ENCODE results near the gene CD6. TPM values are rescaled to one million over a fixed set of nuclear protein-coding genes. Genes with fewer than 3 reads are reported as not detected.
A peak's percentile ranks its signal among the peaks of the same experiment; 100 is the strongest.
"Not testable (repeated sequence)": the region's sequence is repeated elsewhere in the genome, so short reads cannot be mapped to it uniquely, and the experiment has no call there.

CD6 gene
- total RNA-seq, 1 donor from 2014 or later, result 327 TPM

GRCh38 chr11:61054513-61054912, 83.0 kb downstream of the CD6 start:
- Mint-ChIP-seq H3K27ac (peak overlapping the region; percentile 96), H3K4me1 (ENCODE audit: low read depth) (peaks cover 83% of the 10 kb centered on the region), H3K9me3 (peaks cover 6% of the 10 kb centered on the region), H3K36me3 (ENCODE audit: low read depth) (peaks cover 88% of the 10 kb centered on the region), H3K27me3 (ENCODE audit: low read depth) (no peaks in the 10 kb centered on the region), H3K4me3 (ENCODE audit: low read depth) (no peak overlapping the region)
- intact Hi-C loops (cut with micrococcal nuclease), result no loop called here
- no peak for DNase-seq (ENCODE audit: low spot score)

GRCh38 chr11:61054927-61055562, 83.6 kb downstream of the CD6 start:
- Mint-ChIP-seq H3K27ac (peak overlapping the region; percentile 96), H3K27me3 (ENCODE audit: low read depth) (no peaks in the 10 kb centered on the region), H3K9me3 (peaks cover 6% of the 10 kb centered on the region), H3K4me1 (ENCODE audit: low read depth) (peaks cover 80% of the 10 kb centered on the region), H3K36me3 (ENCODE audit: low read depth) (peaks cover 88% of the 10 kb centered on the region), H3K4me3 (ENCODE audit: low read depth) (peak overlapping the region; percentile 47)
- DNase-seq (ENCODE audit: low spot score), result no peak
- intact Hi-C loops (cut with micrococcal nuclease), result loop anchor here (1.0 kb wide), 1 partner anchor 27 kb away; no protein-coding TSS in a partner anchor

- Mint-ChIP-seq H3K4me1 (ENCODE audit: low read depth) (peaks cover 79% of the 10 kb centered on the region), H3K36me3 (ENCODE audit: low read depth) (peaks cover 85% of the 10 kb centered on the region), H3K4me3 (ENCODE audit: low read depth) (peak overlapping the region; percentile 58), H3K27me3 (ENCODE audit: low read depth) (no peaks in the 10 kb centered on the region), H3K9me3 (peaks cover 6% of the 10 kb centered on the region), H3K27ac (peak overlapping the region; percentile 96)
- no peak for DNase-seq (ENCODE audit: low spot score)
- intact Hi-C loops (cut with micrococcal nuclease), result loop anchor here (1.0 kb wide), 1 partner anchor 27 kb away; no protein-coding TSS in a partner anchor
Observed at GRCh38 chr11:61055776-61056175, 84.3 kb downstream of the CD6 start.

GRCh38 chr11:61056571-61056970, 85.1 kb downstream of the CD6 start:
- DNase-seq (ENCODE audit: low spot score), result no peak
- H3K4me1 Mint-ChIP-seq (ENCODE audit: low read depth), result peaks cover 79% of the 10 kb centered on the region
- H3K27ac Mint-ChIP-seq, result peak overlapping the region; percentile 96
- peaks cover 83% of the 10 kb centered on the region for H3K36me3 Mint-ChIP-seq (ENCODE audit: low read depth)
- no peaks in the 10 kb centered on the region for H3K9me3 Mint-ChIP-seq
- no peak overlapping the region for H3K4me3 Mint-ChIP-seq (ENCODE audit: low read depth)
- H3K27me3 Mint-ChIP-seq (ENCODE audit: low read depth), result no peaks in the 10 kb centered on the region
- intact Hi-C loops (cut with micrococcal nuclease), result no loop called here

GRCh38 chr11:61056981-61057380, 85.5 kb downstream of the CD6 start:
- intact Hi-C loops (cut with micrococcal nuclease), result no loop called here
- no peak for DNase-seq (ENCODE audit: low spot score)
- Mint-ChIP-seq H3K27me3 (ENCODE audit: low read depth) (no peaks in the 10 kb centered on the region), H3K27ac (peak overlapping the region; percentile 80), H3K36me3 (ENCODE audit: low read depth) (peaks cover 84% of the 10 kb centered on the region), H3K4me3 (ENCODE audit: low read depth) (peak overlapping the region; percentile 38), H3K4me1 (ENCODE audit: low read depth) (peaks cover 83% of the 10 kb centered on the region), H3K9me3 (no peaks in the 10 kb centered on the region)

- Mint-ChIP-seq H3K36me3 (ENCODE audit: low read depth) (peaks cover 83% of the 10 kb centered on the region), H3K27ac (peak overlapping the region; percentile 80), H3K9me3 (no peaks in the 10 kb centered on the region), H3K4me1 (ENCODE audit: low read depth) (peaks cover 83% of the 10 kb centered on the region), H3K27me3 (ENCODE audit: low read depth) (no peaks in the 10 kb centered on the region), H3K4me3 (ENCODE audit: low read depth) (no peak overlapping the region)
- no peak for DNase-seq (ENCODE audit: low spot score)
- intact Hi-C loops (cut with micrococcal nuclease), result no loop called here
Observed at GRCh38 chr11:61057615-61058014, 86.1 kb downstream of the CD6 start.

GRCh38 chr11:61058583-61059259, 87.2 kb downstream of the CD6 start:
- intact Hi-C loops (cut with micrococcal nuclease), result no loop called here
- no peaks in the 10 kb centered on the region for H3K9me3 Mint-ChIP-seq
- peaks cover 83% of the 10 kb centered on the region for H3K36me3 Mint-ChIP-seq (ENCODE audit: low read depth)
- DNase-seq (ENCODE audit: low spot score), result no peak
- H3K4me1 Mint-ChIP-seq (ENCODE audit: low read depth), result peaks cover 81% of the 10 kb centered on the region
- H3K27ac Mint-ChIP-seq, result peak overlapping the region; percentile 80
- H3K4me3 Mint-ChIP-seq (ENCODE audit: low read depth), result peak overlapping the region; percentile 24
- H3K27me3 Mint-ChIP-seq (ENCODE audit: low read depth), result no peaks in the 10 kb centered on the region

- Mint-ChIP-seq H3K4me1 (ENCODE audit: low read depth) (peaks cover 80% of the 10 kb centered on the region), H3K4me3 (ENCODE audit: low read depth) (peak overlapping the region; percentile 24), H3K36me3 (ENCODE audit: low read depth) (peaks cover 83% of the 10 kb centered on the region), H3K27me3 (ENCODE audit: low read depth) (no peaks in the 10 kb centered on the region), H3K9me3 (no peaks in the 10 kb centered on the region), H3K27ac (peak overlapping the region; percentile 80)
- no peak for DNase-seq (ENCODE audit: low spot score)
- intact Hi-C loops (cut with micrococcal nuclease), result no loop called here
Observed at GRCh38 chr11:61059260-61059752, 87.8 kb downstream of the CD6 start.

GRCh38 chr11:61061081-61061826, 89.8 kb downstream of the CD6 start:
- Mint-ChIP-seq H3K4me1 (ENCODE audit: low read depth) (peaks cover 80% of the 10 kb centered on the region), H3K36me3 (ENCODE audit: low read depth) (peaks cover 84% of the 10 kb centered on the region), H3K27me3 (ENCODE audit: low read depth) (no peaks in the 10 kb centered on the region), H3K27ac (peak overlapping the region; percentile 93), H3K4me3 (ENCODE audit: low read depth) (peak overlapping the region; percentile 71), H3K9me3 (no peaks in the 10 kb centered on the region)
- intact Hi-C loops (cut with micrococcal nuclease), result loop anchor here (1.0 to 2.0 kb wide), 10 partner anchors 16 to 146 kb away; partner anchors contain the start of gene VPS37C
- peak; percentile 77 for DNase-seq (ENCODE audit: low spot score)

- H3K27me3 Mint-ChIP-seq (ENCODE audit: low read depth), result no peaks in the 10 kb centered on the region
- H3K9me3 Mint-ChIP-seq, result no peaks in the 10 kb centered on the region
- intact Hi-C loops (cut with micrococcal nuclease), result no loop called here
- H3K4me1 Mint-ChIP-seq (ENCODE audit: low read depth), result peaks cover 77% of the 10 kb centered on the region
- peaks cover 82% of the 10 kb centered on the region for H3K36me3 Mint-ChIP-seq (ENCODE audit: low read depth)
- peak overlapping the region; percentile 69 for H3K27ac Mint-ChIP-seq
- no peak overlapping the region for H3K4me3 Mint-ChIP-seq (ENCODE audit: low read depth)
- DNase-seq (ENCODE audit: low spot score), result no peak
Observed at GRCh38 chr11:61062181-61062930, 90.9 kb downstream of the CD6 start.

GRCh38 chr11:61065236-61065635, 93.8 kb downstream of the CD6 start:
- peaks cover 82% of the 10 kb centered on the region for H3K4me1 Mint-ChIP-seq (ENCODE audit: low read depth)
- intact Hi-C loops (cut with micrococcal nuclease); DNase-seq (ENCODE audit: low spot score); H3K9me3 Mint-ChIP-seq; H3K27me3 Mint-ChIP-seq (ENCODE audit: low read depth): not testable (repeated sequence)
- peak overlapping the region; percentile 62 for H3K4me3 Mint-ChIP-seq (ENCODE audit: low read depth)
- H3K36me3 Mint-ChIP-seq (ENCODE audit: low read depth), result peaks cover 88% of the 10 kb centered on the region
- peak overlapping the region; percentile 86 for H3K27ac Mint-ChIP-seq

GRCh38 chr11:61065955-61066638, 94.6 kb downstream of the CD6 start:
- intact Hi-C loops (cut with micrococcal nuclease), result loop anchor here (1.0 kb wide), 1 partner anchor 10 kb away; no protein-coding TSS in a partner anchor
- Mint-ChIP-seq H3K9me3 (no peaks in the 10 kb centered on the region), H3K4me3 (ENCODE audit: low read depth) (peak overlapping the region; percentile 62), H3K36me3 (ENCODE audit: low read depth) (peaks cover 88% of the 10 kb centered on the region), H3K4me1 (ENCODE audit: low read depth) (peaks cover 83% of the 10 kb centered on the region), H3K27ac (peak overlapping the region; percentile 86), H3K27me3 (ENCODE audit: low read depth) (no peaks in the 10 kb centered on the region)
- DNase-seq (ENCODE audit: low spot score), result peak; percentile 60
